ENCODE measurements around the gene PIEZO1. TPM values are rescaled to one million over a fixed set of nuclear protein-coding genes. Genes with fewer than 3 reads are reported as not detected.

The PIEZO1 gene
- total and polyA plus RNA-seq, 2 donors (not counting 3 experiments of a cell fraction or from before 2014, with no cell fraction given): 298 to 322 TPM

GRCh38 chr16:88766975-88767374 lies 18.0 kb downstream of the PIEZO1 start:
- FAIRE-seq (no peak), DNase-seq (ENCODE audit: low read depth, low spot score) (no peak)
- no peaks in the 10 kb centered on the region for H3K9me3 ChIP-seq (replicated peaks; ENCODE audit: control insufficient read depth, insufficient read depth, low read length)
- H3K4me3 ChIP-seq (replicated peaks in 1 of 3; ENCODE audit: insufficient read depth in 1 of 3, low read depth in 1 of 3, low read length in 3 of 3): no peak overlapping the region
- H3K9me1 ChIP-seq (replicated peaks; ENCODE audit: control insufficient read depth, extremely low read depth, insufficient read depth, low read length): no peaks in the 10 kb centered on the region
- H3K27ac ChIP-seq (ENCODE audit: insufficient read depth, low read depth, low read length): no peak overlapping the region
- intact Hi-C loops (cut with micrococcal nuclease) (loop anchor here (1.0 kb wide), 1 partner anchor 31 kb away; no protein-coding TSS in a partner anchor), dilution Hi-C loops (cut with MboI; ENCODE audit: extremely low pct_ligation_motif_present, low sequenced_read_pairs) (no loop called here)
- H3K27me3 ChIP-seq (ENCODE audit: control insufficient read depth in 2 of 2, insufficient read depth in 2 of 2, low read length in 2 of 2): no peaks in the 10 kb centered on the region
- POLR2A ChIA-PET: no interaction called here
- CTCF ChIA-PET: interaction anchor here (2.1 to 6.4 kb wide), 3 partner anchors 12 to 30 kb away, joined by 8 to 35 read pairs (median 10); partner anchors contain the start of gene PIEZO1
- BruUV-seq (replicated peaks): no TSS peak
- H3K9ac ChIP-seq (replicated peaks; ENCODE audit: extremely low read depth, insufficient read depth, low read length): no peak overlapping the region
- no peak overlapping the region for H3K4me2 ChIP-seq (ENCODE audit: insufficient read depth, low read length)
- TF ChIP-seq JUN (IDR thresholded peaks at IDR 0.05; ENCODE audit: borderline replicate concordance, insufficient read depth, insufficient read length, low read depth) (no peak), EZH2 (IDR thresholded peaks at IDR 0.05; ENCODE audit: borderline replicate concordance, low read depth, low read length, severe bottlenecking) (no peak), MAX (IDR thresholded peaks at IDR 0.05; ENCODE audit: insufficient read depth, insufficient read length) (no peak), MYC (IDR thresholded peaks at IDR 0.05; ENCODE audit: low read depth, low read length) (no peak), POLR2A (IDR thresholded peaks at IDR 0.05; ENCODE audit: low read depth, low read length) (no peak), GATA2 (IDR thresholded peaks at IDR 0.05; ENCODE audit: insufficient read depth, insufficient read length, low read depth, low read length) (no peak), CTCF (IDR thresholded peaks at IDR 0.05; ENCODE audit: extremely low read depth in 1 of 2, insufficient read depth in 1 of 2, low read depth in 1 of 2, low read length in 2 of 2) (no peak), POLR2AphosphoS5 (IDR thresholded peaks at IDR 0.05; ENCODE audit: insufficient read depth, low read depth, low read length) (no peak), FOS (IDR thresholded peaks at IDR 0.05; ENCODE audit: borderline replicate concordance, insufficient read depth, low read length) (no peak)
- peaks cover 93% of the 10 kb centered on the region for H3K79me2 ChIP-seq (ENCODE audit: control insufficient read depth, insufficient read depth, low read length)
- peaks cover 41% of the 10 kb centered on the region for H3K4me1 ChIP-seq (ENCODE audit: control insufficient read depth, extremely low read depth, insufficient read depth, low read length)
- H3K36me3 ChIP-seq (ENCODE audit: control insufficient read depth in 2 of 2, extremely low read depth in 1 of 2, insufficient read depth in 2 of 2, low read length in 2 of 2): peaks cover 0 to 9% of the 10 kb centered on the region in 2 experiments
- no peaks in the 10 kb centered on the region for H4K20me1 ChIP-seq (replicated peaks; ENCODE audit: control insufficient read depth, extremely low read depth, insufficient read depth, low read length)
- H2AFZ ChIP-seq (ENCODE audit: low read depth, low read length): no peak overlapping the region
